Measurements from ENCODE around the gene FANCG. TPM values are rescaled to one million over a fixed set of nuclear protein-coding genes. Genes with fewer than 3 reads are reported as not detected.

Gene FANCG
- total and polyA plus RNA-seq, 8 donors, result 1.3 to 30.9 (median 16.4) TPM

DNA sequence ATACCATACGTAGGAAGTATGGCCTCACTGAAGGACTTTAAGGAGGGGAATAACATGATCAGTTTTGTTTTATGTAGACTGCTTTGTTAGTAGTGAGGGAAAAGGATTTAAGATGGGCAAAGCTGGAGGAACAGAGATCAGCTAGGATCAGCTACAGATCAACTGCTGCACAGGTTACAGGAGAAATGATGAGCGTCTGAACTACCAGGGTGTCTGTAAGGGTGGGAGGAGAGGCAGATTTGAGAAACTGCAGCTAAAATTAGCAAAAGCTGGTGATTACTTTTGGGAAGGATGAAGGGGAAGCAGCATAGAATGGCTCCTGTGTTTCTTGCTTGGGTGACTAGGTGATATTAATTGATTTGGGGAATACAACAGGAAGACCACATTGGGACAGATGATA is 46.6 kb downstream of the FANCG start:
- no peak for DNase-seq
- H3K9me3 ChIP-seq, result no peaks in the 10 kb centered on the region
- 94 to 99% (median 97%) methylated on average over 2 of the region's 2 CpGs for WGBS, 5 donors
- H3K27me3 ChIP-seq, result no peaks in the 10 kb centered on the region
- peaks cover 0 to 17% (median 7%) of the 10 kb centered on the region in 4 donors for H3K36me3 ChIP-seq
- no peak overlapping the region for H3K27ac ChIP-seq
- no peak overlapping the region for H3K4me3 ChIP-seq
- H3K4me1 ChIP-seq, result peaks cover 4 to 12% (median 8%) of the 10 kb centered on the region in 4 donors
- intact Hi-C loops (cut with DNase I; ENCODE audit: low total_unique reads), result no loop called here
- no peak for TF ChIP-seq POLR2A (IDR thresholded peaks at IDR 0.05)
- TF ChIP-seq POLR2AphosphoS5 (IDR thresholded peaks at IDR 0.05), result no peak
- no peak for TF ChIP-seq EP300 (IDR thresholded peaks at IDR 0.05)
- TF ChIP-seq, protein P1, sequence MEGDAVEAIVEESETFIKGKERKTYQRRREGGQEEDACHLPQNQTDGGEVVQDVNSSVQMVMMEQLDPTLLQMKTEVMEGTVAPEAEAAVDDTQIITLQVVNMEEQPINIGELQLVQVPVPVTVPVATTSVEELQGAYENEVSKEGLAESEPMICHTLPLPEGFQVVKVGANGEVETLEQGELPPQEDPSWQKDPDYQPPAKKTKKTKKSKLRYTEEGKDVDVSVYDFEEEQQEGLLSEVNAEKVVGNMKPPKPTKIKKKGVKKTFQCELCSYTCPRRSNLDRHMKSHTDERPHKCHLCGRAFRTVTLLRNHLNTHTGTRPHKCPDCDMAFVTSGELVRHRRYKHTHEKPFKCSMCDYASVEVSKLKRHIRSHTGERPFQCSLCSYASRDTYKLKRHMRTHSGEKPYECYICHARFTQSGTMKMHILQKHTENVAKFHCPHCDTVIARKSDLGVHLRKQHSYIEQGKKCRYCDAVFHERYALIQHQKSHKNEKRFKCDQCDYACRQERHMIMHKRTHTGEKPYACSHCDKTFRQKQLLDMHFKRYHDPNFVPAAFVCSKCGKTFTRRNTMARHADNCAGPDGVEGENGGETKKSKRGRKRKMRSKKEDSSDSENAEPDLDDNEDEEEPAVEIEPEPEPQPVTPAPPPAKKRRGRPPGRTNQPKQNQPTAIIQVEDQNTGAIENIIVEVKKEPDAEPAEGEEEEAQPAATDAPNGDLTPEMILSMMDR (IDR thresholded peaks at IDR 0.05), result no peak

DNA sequence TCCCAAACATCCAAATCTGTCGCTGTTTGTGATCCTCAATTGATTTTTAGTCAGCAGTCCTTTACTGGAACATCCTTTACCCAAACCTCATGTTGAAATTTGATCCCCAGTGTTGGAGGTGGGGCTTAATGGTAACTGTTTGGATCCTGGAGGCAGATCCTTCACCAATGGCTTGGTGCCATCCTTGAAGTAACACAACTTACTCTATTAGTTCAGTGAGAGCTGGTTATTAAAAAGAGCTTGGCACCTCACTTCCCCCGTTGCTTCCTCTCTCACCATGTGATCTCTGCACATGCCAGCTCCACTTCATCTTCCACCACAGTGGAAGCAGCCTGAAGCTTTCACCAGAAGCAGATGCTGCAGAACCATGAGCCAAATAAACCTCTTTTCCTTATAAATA is 49.9 kb downstream of the FANCG start:
- Histone ChIP-seq H3K4me3 (no peak overlapping the region), H3K27ac (no peak overlapping the region), H3K27me3 (no peaks in the 10 kb centered on the region), H3K4me1 (peaks cover 0 to 3% (median 0%) of the 10 kb centered on the region in 4 donors), H3K9me3 (no peaks in the 10 kb centered on the region), H3K36me3 (peaks cover 0 to 17% (median 5%) of the 10 kb centered on the region in 4 donors)
- TF ChIP-seq, protein P1 (IDR thresholded peaks at IDR 0.05), result no peak
- TF ChIP-seq POLR2AphosphoS5 (IDR thresholded peaks at IDR 0.05), result no peak
- TF ChIP-seq POLR2A (IDR thresholded peaks at IDR 0.05), result no peak
- no peak for TF ChIP-seq EP300 (IDR thresholded peaks at IDR 0.05)
- intact Hi-C loops (cut with DNase I; ENCODE audit: low total_unique reads), result no loop called here
- no peak for DNase-seq
- 78 to 89% (median 85%) methylated on average over 2 of the region's 2 CpGs for WGBS, 5 donors

DNA sequence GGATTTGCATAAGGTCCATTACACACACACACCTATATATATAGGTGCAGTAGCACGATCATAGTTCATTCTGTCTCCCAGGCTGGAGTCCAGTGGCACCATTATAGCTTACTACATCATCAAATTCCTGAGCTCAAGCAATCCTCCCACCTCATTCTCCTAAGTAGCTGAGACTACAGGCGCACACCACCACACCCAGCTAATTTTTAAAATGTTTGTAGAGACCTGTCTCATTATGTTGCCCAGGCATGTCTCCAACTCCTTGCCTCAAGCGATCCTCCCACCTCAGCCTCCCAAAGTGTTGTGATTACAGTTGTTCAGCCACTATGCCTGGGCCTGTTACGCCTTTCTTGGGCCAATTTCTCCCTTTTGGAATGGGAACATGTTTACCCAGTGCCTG is 50.5 kb downstream of the FANCG start:
- no peak for DNase-seq
- TF ChIP-seq POLR2A (IDR thresholded peaks at IDR 0.05), result no peak
- no peak for TF ChIP-seq POLR2AphosphoS5 (IDR thresholded peaks at IDR 0.05)
- no peak for TF ChIP-seq EP300 (IDR thresholded peaks at IDR 0.05)
- TF ChIP-seq, protein P1 (IDR thresholded peaks at IDR 0.05), result no peak
- Histone ChIP-seq H3K9me3 (no peaks in the 10 kb centered on the region), H3K36me3 (peaks cover 0 to 18% (median 5%) of the 10 kb centered on the region in 4 donors), H3K4me3 (no peak overlapping the region), H3K27me3 (no peaks in the 10 kb centered on the region), H3K27ac (no peak overlapping the region), H3K4me1 (peaks cover 0 to 3% (median 0%) of the 10 kb centered on the region in 4 donors)
- intact Hi-C loops (cut with DNase I; ENCODE audit: low total_unique reads), result no loop called here
- WGBS, 5 donors, result 70 to 92% (median 84%) methylated on average over 4 of the region's 4 CpGs

DNA sequence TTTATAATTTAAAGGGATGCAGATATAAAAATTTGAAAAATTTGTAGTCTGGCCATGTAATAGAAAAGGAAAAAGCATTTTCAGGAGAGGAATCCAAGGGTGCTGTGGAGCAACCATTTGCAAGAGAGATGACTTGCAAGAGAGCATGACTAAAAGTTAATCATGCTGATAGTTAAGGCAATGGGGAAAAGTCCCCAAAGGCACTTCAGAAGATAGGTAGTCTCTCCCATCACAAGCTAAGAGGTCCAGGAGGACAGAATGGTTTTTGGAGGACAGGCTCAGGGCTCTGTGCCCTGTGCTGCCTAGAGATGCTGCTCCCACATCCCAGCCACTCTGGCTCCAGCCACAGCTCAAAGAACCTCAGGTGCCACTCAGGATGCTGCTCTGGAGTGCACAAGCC is 51.4 kb downstream of the FANCG start:
- peaks cover 0 to 3% (median 0%) of the 10 kb centered on the region in 4 donors for H3K4me1 ChIP-seq
- H3K9me3 ChIP-seq, result no peaks in the 10 kb centered on the region
- no peak for DNase-seq
- peaks cover 0 to 20% (median 11%) of the 10 kb centered on the region in 4 donors for H3K36me3 ChIP-seq
- TF ChIP-seq POLR2AphosphoS5 (IDR thresholded peaks at IDR 0.05) (no peak), EP300 (IDR thresholded peaks at IDR 0.05) (no peak), POLR2A (IDR thresholded peaks at IDR 0.05) (no peak)
- TF ChIP-seq, protein P1 (IDR thresholded peaks at IDR 0.05), result no peak
- H3K27ac ChIP-seq, result no peak overlapping the region
- H3K27me3 ChIP-seq, result no peaks in the 10 kb centered on the region
- intact Hi-C loops (cut with DNase I; ENCODE audit: low total_unique reads), result no loop called here
- H3K4me3 ChIP-seq, result no peak overlapping the region

All from stomach (tissue), 9 donors.